A673 (cell line): ENCODE measurements around the gene PCBP3.

Source experiments
- EZH2 ChIP-seq: fragments of 200-600 bp; sonication (generic); IDR thresholded peaks from 2 replicates; pipeline ENCODE4 v1.6.1; 2017; ENCODE audit warnings: borderline replicate concordance, low read depth, mild to moderate bottlenecking, mixed read lengths, antibody characterized with exemption, low read length; ENCODE audit not compliant: poor library complexity, severe bottlenecking
- TF ChIP-seq, protein P1 (sequence below): fragments of 300-800, 200-600 bp; sonication (generic); conservative IDR thresholded peaks from 2 replicates; pipeline ENCODE4 v1.5.1; 2017; ENCODE audit warnings: low read depth, mild to moderate bottlenecking, antibody characterized with exemption, low read length, moderate library complexity, mixed read lengths

DNA sequence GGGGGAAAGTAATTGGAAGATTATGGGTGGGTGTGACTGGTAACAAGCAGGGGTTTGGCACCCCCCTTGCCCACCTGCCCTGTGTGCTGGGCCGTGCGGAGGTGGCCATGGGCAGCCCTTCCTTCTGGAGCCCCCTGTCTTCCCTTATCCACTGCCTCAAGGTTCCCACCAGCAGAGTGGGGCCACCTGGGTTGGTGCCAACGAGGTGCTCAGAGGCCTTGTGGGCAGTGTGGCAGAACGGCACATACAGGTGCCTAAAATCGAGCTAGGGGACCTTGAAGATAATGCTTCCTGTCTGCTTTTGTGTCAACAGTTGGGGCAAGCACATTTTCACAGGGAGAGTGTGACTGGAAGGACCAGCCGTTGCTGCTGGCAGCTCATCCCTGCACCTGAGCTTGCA is 161.8 kb downstream of the PCBP3 start:
- TF ChIP-seq, protein P1, sequence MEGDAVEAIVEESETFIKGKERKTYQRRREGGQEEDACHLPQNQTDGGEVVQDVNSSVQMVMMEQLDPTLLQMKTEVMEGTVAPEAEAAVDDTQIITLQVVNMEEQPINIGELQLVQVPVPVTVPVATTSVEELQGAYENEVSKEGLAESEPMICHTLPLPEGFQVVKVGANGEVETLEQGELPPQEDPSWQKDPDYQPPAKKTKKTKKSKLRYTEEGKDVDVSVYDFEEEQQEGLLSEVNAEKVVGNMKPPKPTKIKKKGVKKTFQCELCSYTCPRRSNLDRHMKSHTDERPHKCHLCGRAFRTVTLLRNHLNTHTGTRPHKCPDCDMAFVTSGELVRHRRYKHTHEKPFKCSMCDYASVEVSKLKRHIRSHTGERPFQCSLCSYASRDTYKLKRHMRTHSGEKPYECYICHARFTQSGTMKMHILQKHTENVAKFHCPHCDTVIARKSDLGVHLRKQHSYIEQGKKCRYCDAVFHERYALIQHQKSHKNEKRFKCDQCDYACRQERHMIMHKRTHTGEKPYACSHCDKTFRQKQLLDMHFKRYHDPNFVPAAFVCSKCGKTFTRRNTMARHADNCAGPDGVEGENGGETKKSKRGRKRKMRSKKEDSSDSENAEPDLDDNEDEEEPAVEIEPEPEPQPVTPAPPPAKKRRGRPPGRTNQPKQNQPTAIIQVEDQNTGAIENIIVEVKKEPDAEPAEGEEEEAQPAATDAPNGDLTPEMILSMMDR, result no peak
- no peak for TF ChIP-seq EZH2
